Tongue (tissue), 2 donors: ENCODE measurements around the gene RPL29. TPM values are rescaled to one million over a fixed set of nuclear protein-coding genes. Genes with fewer than 3 reads are reported as not detected.

ENCODE experiments used
- DNase-seq: peaks from one replicate; pipeline ENCODE4 v3.0.0-alpha.2; 2015
- total RNA-seq: library from RNA; depleted of rRNA; stranded (reverse); fragments of >200 nt; gene quantifications from one replicate; pipeline ENCODE4 v1.2.3, GENCODE V29; 2014

RPL29 gene
- total RNA-seq, 1 donor from 2014 or later, result 1,069 TPM

DNA sequence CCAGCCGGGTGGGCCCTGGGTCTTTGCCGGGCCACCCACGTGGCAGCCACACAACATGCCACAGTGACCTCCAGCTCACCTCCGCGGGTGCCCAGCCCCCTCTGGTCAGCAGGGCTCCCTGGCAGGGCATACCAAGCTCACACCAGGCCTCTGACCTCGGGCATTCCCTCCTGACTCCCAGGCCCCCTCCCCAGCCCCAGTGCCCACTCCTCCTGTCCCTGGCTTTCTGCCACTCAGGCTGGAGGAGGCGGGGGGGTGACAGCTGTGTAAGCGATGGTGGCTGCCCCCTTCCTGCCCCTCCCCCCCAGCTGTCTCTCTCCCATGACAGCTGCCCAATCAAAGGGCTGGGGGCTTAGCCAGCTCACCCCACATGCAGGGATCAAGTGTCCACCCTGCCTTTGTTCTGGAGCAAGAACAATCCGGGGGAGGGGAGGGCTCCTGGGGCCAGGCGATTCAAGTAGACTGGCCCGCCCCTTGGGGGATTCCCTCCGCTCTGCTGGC, 31.7 kb downstream of the RPL29 start:
- DNase-seq, result peak; percentile 94

- DNase-seq, result peak; percentile 78
These were observed 32.7 kb downstream of the RPL29 start for GRCh38 chr3:51962854-51963530.

- DNase-seq, result no peak
These were observed 33.8 kb downstream of the RPL29 start for GRCh38 chr3:51961602-51962569.

DNA sequence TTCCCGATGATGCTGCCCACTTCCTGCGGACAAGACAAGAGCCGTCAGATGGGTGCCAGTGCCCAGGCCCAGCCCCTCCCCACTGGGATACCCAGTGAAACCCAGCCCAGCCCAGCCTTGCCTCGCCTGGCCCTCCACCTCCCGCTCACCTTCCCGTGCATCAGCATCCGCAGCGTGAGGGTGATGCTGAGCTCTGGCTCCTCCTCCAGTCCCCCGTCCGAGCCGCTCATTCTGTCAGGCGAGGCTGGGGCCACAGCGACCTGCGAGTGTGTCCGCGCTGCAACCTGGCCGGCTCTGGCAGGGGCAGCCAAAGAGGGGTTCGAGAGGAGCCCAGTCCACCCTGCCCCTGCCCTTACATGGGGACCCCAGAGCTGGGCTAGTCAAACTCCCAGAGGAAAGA, 34.7 kb downstream of the RPL29 start:
- DNase-seq, result no peak

DNA sequence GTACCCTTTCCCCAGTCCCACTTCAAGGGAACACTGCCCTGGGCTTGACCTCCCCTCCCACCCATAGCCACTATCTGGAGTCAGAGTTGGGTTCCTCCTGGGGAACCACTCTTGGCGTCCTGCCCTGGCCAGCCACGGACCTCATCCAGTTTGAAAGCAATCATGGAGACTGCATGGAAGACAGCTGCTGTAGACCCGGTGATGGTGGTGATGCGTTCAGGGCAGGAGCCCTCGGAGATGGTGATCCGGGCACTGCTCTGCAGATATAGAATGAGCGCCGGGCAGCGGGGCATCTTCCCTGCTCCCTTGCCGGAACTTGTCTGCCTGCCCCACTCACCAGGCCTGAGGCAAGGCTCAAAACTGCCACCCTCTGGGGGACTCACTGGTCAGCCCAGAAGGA, 35.3 kb downstream of the RPL29 start:
- no peak for DNase-seq

GRCh38 chr3:51959651-51960050, 36.0 kb downstream of the RPL29 start:
- no peak for DNase-seq

- no peak for DNase-seq
These were observed 36.8 kb downstream of the RPL29 start for GRCh38 chr3:51958603-51959521.

GRCh38 chr3:51957520-51958205, 38.0 kb downstream of the RPL29 start:
- DNase-seq, result no peak

GRCh38 chr3:51955893-51956770, 39.6 kb downstream of the RPL29 start:
- DNase-seq, result peak; percentile 73

GRCh38 chr3:51955175-51955892, 40.4 kb downstream of the RPL29 start, which contains the start of gene GPR62:
GPR62 (plus strand) TSS chr3:51955381; CDS start chr3:51955653, 272 bp downstream.
- no peak for DNase-seq

GRCh38 chr3:51954713-51955112, 41.0 kb downstream of the RPL29 start:
- no peak for DNase-seq

DNA sequence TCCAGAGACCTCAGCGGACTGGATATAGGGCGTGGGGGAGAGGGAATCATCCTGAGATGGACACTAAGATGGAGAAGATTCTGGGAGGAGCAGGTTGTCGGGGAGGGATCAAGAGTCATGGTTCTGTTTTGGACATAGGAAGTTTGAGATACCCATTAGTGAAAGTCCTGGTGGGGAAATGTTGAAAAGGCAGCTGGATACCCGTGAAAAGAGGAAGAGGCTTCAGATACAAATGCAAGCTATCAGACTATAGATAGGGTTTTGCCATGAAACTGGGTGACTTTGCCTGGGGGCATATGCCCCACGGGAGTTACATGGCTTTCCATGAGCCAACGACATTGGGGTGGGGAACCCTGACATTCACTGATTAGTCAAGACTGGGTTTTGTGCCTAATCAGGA, 41.6 kb downstream of the RPL29 start:
- no peak for DNase-seq

DNA sequence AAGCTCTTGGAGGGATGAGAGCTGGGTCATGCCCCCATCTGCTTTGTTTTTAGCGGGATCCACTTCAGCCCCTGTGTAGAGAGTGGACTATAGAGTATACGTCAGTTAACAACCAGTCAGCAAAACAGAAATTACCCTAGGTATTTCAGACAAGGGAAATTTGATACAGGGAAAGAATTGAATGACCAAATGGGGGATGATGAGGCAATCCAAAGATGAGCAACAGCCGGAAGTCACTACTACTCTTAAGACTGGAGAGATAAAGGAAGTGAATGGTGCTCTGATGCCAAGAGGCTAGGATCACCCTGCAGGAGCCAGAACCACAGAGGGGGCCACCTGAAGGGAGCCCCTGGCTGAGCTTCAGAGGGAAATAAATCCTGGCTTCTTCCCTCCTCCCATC, 42.2 kb downstream of the RPL29 start:
- no peak for DNase-seq

- no peak for DNase-seq
These were observed 44.8 kb downstream of the RPL29 start for GRCh38 chr3:51950899-51951298.

DNA sequence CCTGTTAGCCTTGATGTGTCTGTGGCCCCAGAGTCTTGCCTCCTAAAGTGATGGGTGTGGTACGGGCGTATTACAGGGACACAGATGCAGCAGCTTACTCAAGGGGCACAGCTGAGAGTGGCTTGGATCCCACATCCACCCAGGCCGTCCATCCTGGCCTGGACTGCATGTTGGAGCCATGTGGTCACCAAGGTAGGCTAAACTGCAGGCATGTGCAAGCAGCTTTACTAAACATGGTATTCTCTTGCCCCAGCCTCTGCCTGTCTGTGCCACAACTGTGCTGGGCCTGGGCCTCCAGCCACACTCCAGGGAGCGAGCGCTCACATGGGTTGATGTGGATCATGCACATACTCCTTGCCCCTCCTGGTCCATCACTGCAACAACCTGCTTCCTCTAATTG, 46.6 kb downstream of the RPL29 start:
- DNase-seq, result no peak

GRCh38 chr3:51948016-51948580, 47.6 kb downstream of the RPL29 start:
- no peak for DNase-seq

GRCh38 chr3:51947215-51947900, 48.3 kb downstream of the RPL29 start:
- DNase-seq, result no peak

GRCh38 chr3:51946796-51947195, 48.9 kb downstream of the RPL29 start:
- DNase-seq, result no peak
